Heart left ventricle (tissue), 13 donors: ENCODE measurements around the gene FBXW8.

Source experiments
- POLR2A ChIP-seq, 2 donors: fragments of 450-650 bp; IDR thresholded peaks; one replicate each; pipeline ENCODE4 v1.6.1; 2017; ENCODE audit warnings: antibody characterized with exemption in 2 of 2, mild to moderate bottlenecking in 2 of 2, moderate library complexity in 2 of 2
- TF ChIP-seq, protein P1 (sequence below), 12 donors: fragments of 200-600 bp; sonication (generic) in 4 of 12; IDR thresholded peaks; one replicate each; pipeline versions ENCODE4 v1.5.0 to v1.8.0; 2018 to 2022; ENCODE audit warnings: antibody characterized with exemption in 12 of 12, mild to moderate bottlenecking in 5 of 12
- donor health status: ischemic (EF 13 %, LVEDD 7.1; RV severe dilation, severe dysfunction).
- donor health status: DM: no; HTN: yes; CAD: no.
- donor health status: DM: no; HTN: no; CAD: no.
- donor health status: ischemic (EF 25% LVEDD 6.9; RV normal size, moderate dysfunction).
- donor health status: ischemic (EF 25% LVEDD 5.7; RV mildly dilated, moderate dysfunction).
- donor health status: ischemic (EF 35%, LVEDD 5.7; RV mildly dilated, moderate dysfunction).
- donor health status: nonischemic (EF 11% LVEDD 7.7; RV severe dilation, severe dysfunction).
- donor health status: DM: yes; HTN: yes; CAD: no.
- donor health status: PGD.
- donor health status: ischemic (EF 29% LVEDD 5.4; RV normal size, mild dysfunction).
- donor health status: nonischemic (EF 23%, LVEDD 6.1; RV moderate dilation, normal function).

DNA sequence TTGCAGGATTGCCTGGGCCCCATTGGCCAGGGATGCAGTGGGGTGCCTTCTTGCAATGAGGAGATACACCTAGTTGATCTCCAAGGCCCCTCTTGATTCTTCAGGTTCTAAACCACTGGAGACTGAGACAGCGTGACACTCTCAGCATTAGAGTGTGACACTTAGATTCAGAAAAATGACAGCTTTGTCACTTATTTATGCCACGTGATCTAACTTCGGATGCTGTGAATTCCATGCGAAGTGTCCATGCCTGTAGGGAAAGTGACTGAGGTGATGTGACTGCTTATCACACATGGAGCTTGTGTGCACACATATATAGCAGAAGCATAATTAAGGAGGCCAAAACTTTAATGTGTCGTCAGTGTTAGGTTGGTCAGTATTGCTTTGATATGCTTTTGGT is 30.4 kb downstream of the FBXW8 start:
- TF ChIP-seq, protein P1, sequence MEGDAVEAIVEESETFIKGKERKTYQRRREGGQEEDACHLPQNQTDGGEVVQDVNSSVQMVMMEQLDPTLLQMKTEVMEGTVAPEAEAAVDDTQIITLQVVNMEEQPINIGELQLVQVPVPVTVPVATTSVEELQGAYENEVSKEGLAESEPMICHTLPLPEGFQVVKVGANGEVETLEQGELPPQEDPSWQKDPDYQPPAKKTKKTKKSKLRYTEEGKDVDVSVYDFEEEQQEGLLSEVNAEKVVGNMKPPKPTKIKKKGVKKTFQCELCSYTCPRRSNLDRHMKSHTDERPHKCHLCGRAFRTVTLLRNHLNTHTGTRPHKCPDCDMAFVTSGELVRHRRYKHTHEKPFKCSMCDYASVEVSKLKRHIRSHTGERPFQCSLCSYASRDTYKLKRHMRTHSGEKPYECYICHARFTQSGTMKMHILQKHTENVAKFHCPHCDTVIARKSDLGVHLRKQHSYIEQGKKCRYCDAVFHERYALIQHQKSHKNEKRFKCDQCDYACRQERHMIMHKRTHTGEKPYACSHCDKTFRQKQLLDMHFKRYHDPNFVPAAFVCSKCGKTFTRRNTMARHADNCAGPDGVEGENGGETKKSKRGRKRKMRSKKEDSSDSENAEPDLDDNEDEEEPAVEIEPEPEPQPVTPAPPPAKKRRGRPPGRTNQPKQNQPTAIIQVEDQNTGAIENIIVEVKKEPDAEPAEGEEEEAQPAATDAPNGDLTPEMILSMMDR (IDR thresholded peaks at IDR 0.05), result no peak
- TF ChIP-seq POLR2A (IDR thresholded peaks at IDR 0.05), result no peak
